H9 (cell line): Measurements from ENCODE around the gene LRRC8C. TPM values are rescaled to one million over a fixed set of nuclear protein-coding genes. Genes with fewer than 3 reads are reported as not detected.

ENCODE experiments used
- DNase-seq: peaks from one replicate; pipeline ENCODE4 v3.0.0-alpha.2; 2017
- H2AFZ ChIP-seq: one replicate; pipeline ENCODE4 v1.6.1; 2013; ENCODE audit warnings: mild to moderate bottlenecking, low read length, control low read depth, moderate library complexity
- H2AK5ac ChIP-seq: 2 replicates; pipeline ENCODE4 v1.6.1; 2013; ENCODE audit warnings: low read length, control low read depth, mixed read lengths; ENCODE audit not compliant: insufficient read length
- H2BK120ac ChIP-seq: one replicate; pipeline ENCODE4 v1.6.1; 2013; ENCODE audit warnings: low read depth, mild to moderate bottlenecking, low read length, control low read depth, inconsistent platforms; ENCODE audit not compliant: poor library complexity, severe bottlenecking
- H2BK12ac ChIP-seq: 2 replicates; pipeline ENCODE4 v1.6.1; 2013; ENCODE audit warnings: low read length, control low read depth, mixed read lengths, low read depth; ENCODE audit not compliant: insufficient read length
- H2BK15ac ChIP-seq: 2 replicates; pipeline ENCODE4 v1.6.1; 2013; ENCODE audit warnings: low read depth, low read length, control low read depth
- H2BK20ac ChIP-seq: one replicate; pipeline ENCODE4 v1.6.1; 2013; ENCODE audit warnings: low read depth, mild to moderate bottlenecking, low read length, control low read depth, inconsistent platforms; ENCODE audit not compliant: poor library complexity, severe bottlenecking
- H2BK5ac ChIP-seq: 2 replicates; pipeline ENCODE4 v1.6.1; 2013; ENCODE audit warnings: low read length, control low read depth, mixed read lengths; ENCODE audit not compliant: insufficient read length
- H3K14ac ChIP-seq: 2 replicates; pipeline ENCODE4 v1.6.1; 2013; ENCODE audit warnings: low read length, control low read depth; ENCODE audit not compliant: insufficient read depth
- H3K18ac ChIP-seq: 2 replicates; pipeline ENCODE4 v1.6.1; 2013; ENCODE audit warnings: low read depth, mild to moderate bottlenecking, mixed read lengths, low read length, control low read depth; ENCODE audit not compliant: insufficient read length
- H3K23ac ChIP-seq: 2 replicates; pipeline ENCODE4 v1.6.1; 2013; ENCODE audit warnings: low read length, control low read depth, mixed read lengths, low read depth; ENCODE audit not compliant: insufficient read length
- H3K23me2 ChIP-seq: 2 replicates; pipeline ENCODE4 v1.6.1; 2013; ENCODE audit warnings: low read depth, mild to moderate bottlenecking, mixed read lengths, low read length, control low read depth; ENCODE audit not compliant: insufficient read length, poor library complexity, severe bottlenecking
- H3K27ac ChIP-seq: 2 replicates; pipeline ENCODE4 v1.5.1; 2013; ENCODE audit warnings: low read length, control low read depth, mixed read lengths, low read depth; ENCODE audit not compliant: insufficient read length
- H3K27me3 ChIP-seq: 2 replicates; pipeline ENCODE4 v1.6.1; 2013; ENCODE audit warnings: low read length, control low read depth, inconsistent platforms; ENCODE audit not compliant: insufficient read depth
- H3K4ac ChIP-seq: 2 replicates; pipeline ENCODE4 v1.6.1; 2013; ENCODE audit warnings: low read depth, mild to moderate bottlenecking, control low read depth, inconsistent platforms, low read length, moderate library complexity
- H3K4me1 ChIP-seq: 2 replicates; pipeline ENCODE4 v1.6.1; 2013; ENCODE audit warnings: low read length, control low read depth, inconsistent platforms; ENCODE audit not compliant: insufficient read depth
- H3K4me2 ChIP-seq: 2 replicates; pipeline ENCODE4 v1.6.1; 2013; ENCODE audit warnings: low read length, control low read depth, mixed read lengths; ENCODE audit not compliant: insufficient read length, insufficient read depth
- H3K56ac ChIP-seq: 2 replicates; pipeline ENCODE4 v1.6.1; 2013; ENCODE audit warnings: low read depth, mild to moderate bottlenecking, mixed read lengths, low read length, control low read depth; ENCODE audit not compliant: insufficient read length
- H3K79me1 ChIP-seq: 2 replicates; pipeline ENCODE4 v1.6.1; 2013; ENCODE audit warnings: low read depth, mild to moderate bottlenecking, moderate library complexity, low read length, control low read depth, inconsistent platforms; ENCODE audit not compliant: insufficient read depth, poor library complexity, severe bottlenecking
- H3K79me2 ChIP-seq: 2 replicates; pipeline ENCODE4 v1.6.1; 2013; ENCODE audit warnings: low read length, control low read depth, inconsistent platforms; ENCODE audit not compliant: insufficient read depth
- H3K9ac ChIP-seq: 2 replicates; pipeline ENCODE4 v1.6.1; 2013; ENCODE audit warnings: low read length, control low read depth, mixed read lengths; ENCODE audit not compliant: insufficient read length; ENCODE audit errors: extremely low read depth
- H3K9me3 ChIP-seq: one replicate; pipeline ENCODE4 v1.6.1; 2013; ENCODE audit warnings: low read depth, low read length, inconsistent platforms; ENCODE audit not compliant: control insufficient read depth
- H3T11ph ChIP-seq: one replicate; pipeline ENCODE4 v1.6.1; 2013; ENCODE audit warnings: mild to moderate bottlenecking, low read length, control low read depth, inconsistent platforms
- H4K20me1 ChIP-seq: one replicate; pipeline ENCODE4 v1.6.1; 2013; ENCODE audit not compliant: control insufficient read depth, insufficient read length, insufficient read depth
- H4K5ac ChIP-seq: 2 replicates; pipeline ENCODE4 v1.6.1; 2013; ENCODE audit warnings: low read depth, mild to moderate bottlenecking, mixed read lengths, low read length, control low read depth; ENCODE audit not compliant: insufficient read length
- H4K8ac ChIP-seq: replicated peaks from 2 replicates; pipeline ENCODE4 v1.6.1; 2013; ENCODE audit warnings: low read length, control low read depth, mixed read lengths, low read depth; ENCODE audit not compliant: insufficient read length
- H4K91ac ChIP-seq: 2 replicates; pipeline ENCODE4 v1.6.1; 2013; ENCODE audit warnings: low read depth, mild to moderate bottlenecking, moderate library complexity, mixed read lengths, low read length, control low read depth; ENCODE audit not compliant: insufficient read length
- H3K27ac Mint-ChIP-seq, 3 experiments: 2 replicates in 2 of 3; 3 replicates in 1 of 3; pipeline ENCODE4 v1.8.0; 2020 to 2021; ENCODE audit warnings: mixed read lengths in 3 of 3, mild to moderate bottlenecking in 1 of 3, moderate library complexity in 1 of 3
- H3K27me3 Mint-ChIP-seq: 2 replicates; pipeline ENCODE4 v1.8.0; 2021; ENCODE audit warnings: low read depth, mild to moderate bottlenecking, moderate library complexity, mixed read lengths
- H3K36me3 Mint-ChIP-seq, 3 experiments: 2 replicates in 2 of 3; 3 replicates in 1 of 3; pipeline ENCODE4 v1.8.0; 2020 to 2021; ENCODE audit warnings: low read depth in 3 of 3, mixed read lengths in 3 of 3; ENCODE audit not compliant: insufficient read depth in 1 of 3
- H3K4me1 Mint-ChIP-seq, 2 experiments: 2 replicates each; pipeline ENCODE4 v1.8.0; 2020; ENCODE audit warnings: mixed read lengths in 2 of 2
- H3K4me3 Mint-ChIP-seq, 2 experiments: 2 replicates in 1 of 2; 3 replicates in 1 of 2; pipeline ENCODE4 v1.8.0; 2020 to 2021; ENCODE audit warnings: mild to moderate bottlenecking in 2 of 2, mixed read lengths in 2 of 2, moderate library complexity in 1 of 2
- H3K9me3 Mint-ChIP-seq, 2 experiments: 2 replicates in 1 of 2; 3 replicates in 1 of 2; pipeline ENCODE4 v1.8.0; 2020; ENCODE audit warnings: mild to moderate bottlenecking in 2 of 2, mixed read lengths in 2 of 2, moderate library complexity in 1 of 2
- CTCF ChIP-seq: fragments of 200-600 bp; sonication (generic); conservative IDR thresholded peaks from 3 replicates; pipeline ENCODE4 v1.8.0; 2021; ENCODE audit warnings: antibody characterized with exemption, mild to moderate bottlenecking
- WGBS: extraction: QIAGEN DNeasy Blood & Tissue Kit; methylation state at CpG from one replicate; pipeline ENCODE4 v1.1.7; 2013; ENCODE audit warnings: missing lambda C conversion rate, low lambda C conversion rate, mixed read lengths; ENCODE audit not compliant: insufficient read length; ENCODE audit errors: extremely low coverage; 5-methylcytosine and 5-hydroxymethylcytosine counted together
- total RNA-seq: library from RNA; stranded (reverse); gene quantifications from 2 replicates; pipeline ENCODE4 v1.2.1, GENCODE V29; 2021

LRRC8C gene
- total RNA-seq, 1 experiment from 2014 or later: 1.9 TPM

DNA sequence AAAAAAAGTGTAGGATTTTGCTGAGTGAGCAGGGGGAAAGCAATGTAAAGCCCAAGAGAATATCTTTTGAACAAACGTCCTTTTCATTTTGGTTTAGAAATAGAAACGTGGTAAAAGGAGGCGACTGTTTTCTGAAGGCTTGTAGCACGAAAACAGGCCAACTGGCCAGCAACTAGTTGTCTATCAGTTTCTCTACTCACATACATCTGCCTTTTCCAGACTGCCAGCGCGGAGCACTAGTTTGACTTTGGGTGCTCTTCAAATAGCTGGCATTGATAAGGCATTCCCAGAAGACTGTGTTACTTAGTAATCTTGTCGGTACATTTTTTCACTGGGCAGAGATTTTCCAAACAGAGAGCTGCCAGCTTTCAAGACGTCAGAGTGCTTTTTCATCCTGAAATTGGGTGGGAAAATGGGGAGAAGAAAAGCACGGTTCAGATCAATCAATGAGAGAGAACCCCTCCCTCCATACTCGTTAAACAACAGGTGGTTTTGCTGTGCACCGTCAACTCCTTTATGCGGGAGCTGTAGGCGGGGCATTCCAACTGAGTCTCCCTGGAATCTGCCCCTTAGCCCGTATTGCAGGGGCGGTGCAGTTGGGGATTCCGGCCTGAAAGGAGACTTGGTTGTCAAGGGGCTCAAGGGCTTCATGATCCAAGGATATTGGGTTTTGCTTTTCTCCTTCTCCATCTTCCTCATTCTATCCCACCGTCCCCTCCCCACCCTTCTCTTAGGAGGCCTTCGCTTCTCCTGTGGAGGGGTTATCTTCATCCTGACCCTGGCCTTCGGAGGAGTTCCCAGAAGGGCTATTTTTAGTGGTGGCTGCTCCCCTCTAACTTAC is 884 bp upstream of the LRRC8C start:
- Mint-ChIP-seq H3K27me3 (peaks cover 41% of the 10 kb centered on the region), H3K9me3 (no peaks in the 10 kb centered on the region), H3K27ac (peak overlapping the region in 1 of 3 experiments; percentile 70; a peak in 2 of 7 replicates), H3K4me1 (peaks cover 20 to 24% of the 10 kb centered on the region in 2 experiments), H3K36me3 (no peaks in the 10 kb centered on the region), H3K4me3 (peak overlapping the region; percentile 83 to 93)
- Histone ChIP-seq H2BK15ac (no peak overlapping the region), H2BK12ac (no peak overlapping the region), H3K4me1 (no peaks in the 10 kb centered on the region), H4K8ac (no peak overlapping the region), H3K4me2 (peak overlapping the region; percentile 82), H3K23ac (no peak overlapping the region), H2AFZ (no peak overlapping the region), H2BK20ac (no peak overlapping the region), H3K18ac (no peak overlapping the region), H4K5ac (no peak overlapping the region), H3K4ac (no peak overlapping the region), H3T11ph (no peak overlapping the region), H3K14ac (no peak overlapping the region), H3K9ac (no peak overlapping the region), H2AK5ac (no peak overlapping the region), H3K27ac (no peak overlapping the region), H2BK5ac (no peak overlapping the region), H3K27me3 (peaks cover 5% of the 10 kb centered on the region; the same call in 1 of the 2 replicates), H3K79me1 (no peaks in the 10 kb centered on the region), H4K20me1 (no peaks in the 10 kb centered on the region), H4K91ac (no peak overlapping the region), H3K23me2 (peaks cover 22% of the 10 kb centered on the region), H3K79me2 (no peaks in the 10 kb centered on the region), H3K9me3 (no peaks in the 10 kb centered on the region), H2BK120ac (no peak overlapping the region), H3K56ac (no peak overlapping the region)
- no CpG with 5 or more reads among the region's 19 CpGs for WGBS
- DNase-seq: peak; percentile 55
- no peak for TF ChIP-seq CTCF
